Measurements from ENCODE around the gene APOB. TPM values are rescaled to one million over a fixed set of nuclear protein-coding genes. Genes with fewer than 3 reads are reported as not detected.

The APOB gene
- total and polyA plus RNA-seq, 9 donors, result 0.13 to 4.8 (median 1.3) TPM

DNA sequence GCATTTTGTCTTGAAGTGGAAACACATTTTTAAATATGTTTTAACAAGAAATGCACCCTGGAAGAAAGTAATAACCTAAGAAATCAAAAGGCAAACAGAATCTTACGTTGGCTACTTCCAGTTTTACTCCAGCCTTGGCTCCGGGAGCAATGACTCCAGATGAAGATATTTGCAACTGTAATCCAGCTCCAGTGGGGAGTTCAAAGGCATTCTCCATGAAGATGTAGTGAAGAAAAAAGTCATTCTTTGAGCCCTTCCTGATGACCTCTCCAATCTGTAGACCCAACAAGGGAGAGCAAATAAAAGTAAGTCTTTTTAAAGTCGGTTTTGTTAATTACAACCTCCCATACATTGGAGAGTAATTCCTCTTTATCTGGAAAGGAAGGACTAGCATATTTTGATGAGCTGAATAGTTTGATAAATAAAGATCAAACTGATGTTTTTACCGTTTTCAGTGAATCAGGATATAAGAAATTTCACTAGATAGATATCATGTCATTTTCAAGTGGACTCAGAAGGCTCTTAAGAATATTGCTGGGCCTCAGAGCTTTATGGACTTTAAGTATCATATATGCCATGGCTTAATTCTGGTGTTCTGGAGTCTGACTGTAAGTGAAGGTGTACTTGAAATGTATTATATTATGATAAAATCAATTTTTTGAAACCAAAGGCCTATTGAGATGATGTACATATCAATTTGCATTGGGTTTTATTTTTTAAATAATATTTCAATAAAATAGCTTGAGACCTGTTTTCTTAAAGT is 20.3 kb downstream of the APOB start:
- no peaks in the 10 kb centered on the region for H3K27me3 ChIP-seq
- intact Hi-C loops (cut with DNase I), result no loop called here
- TF ChIP-seq, protein P1, sequence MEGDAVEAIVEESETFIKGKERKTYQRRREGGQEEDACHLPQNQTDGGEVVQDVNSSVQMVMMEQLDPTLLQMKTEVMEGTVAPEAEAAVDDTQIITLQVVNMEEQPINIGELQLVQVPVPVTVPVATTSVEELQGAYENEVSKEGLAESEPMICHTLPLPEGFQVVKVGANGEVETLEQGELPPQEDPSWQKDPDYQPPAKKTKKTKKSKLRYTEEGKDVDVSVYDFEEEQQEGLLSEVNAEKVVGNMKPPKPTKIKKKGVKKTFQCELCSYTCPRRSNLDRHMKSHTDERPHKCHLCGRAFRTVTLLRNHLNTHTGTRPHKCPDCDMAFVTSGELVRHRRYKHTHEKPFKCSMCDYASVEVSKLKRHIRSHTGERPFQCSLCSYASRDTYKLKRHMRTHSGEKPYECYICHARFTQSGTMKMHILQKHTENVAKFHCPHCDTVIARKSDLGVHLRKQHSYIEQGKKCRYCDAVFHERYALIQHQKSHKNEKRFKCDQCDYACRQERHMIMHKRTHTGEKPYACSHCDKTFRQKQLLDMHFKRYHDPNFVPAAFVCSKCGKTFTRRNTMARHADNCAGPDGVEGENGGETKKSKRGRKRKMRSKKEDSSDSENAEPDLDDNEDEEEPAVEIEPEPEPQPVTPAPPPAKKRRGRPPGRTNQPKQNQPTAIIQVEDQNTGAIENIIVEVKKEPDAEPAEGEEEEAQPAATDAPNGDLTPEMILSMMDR (IDR thresholded peaks at IDR 0.05), result no peak
- TF ChIP-seq POLR2A (IDR thresholded peaks at IDR 0.05) (no peak), EP300 (IDR thresholded peaks at IDR 0.05) (no peak)
- H3K27ac ChIP-seq, result no peak overlapping the region
- 75 to 86% (median 77%) methylated on average over 4 of the region's 4 CpGs for WGBS, 3 donors
- H3K9me3 ChIP-seq, result peaks cover 0 to 2% of the 10 kb centered on the region in 2 donors
- H3K4me3 ChIP-seq, result no peak overlapping the region
- no peaks in the 10 kb centered on the region for H3K4me1 ChIP-seq (ENCODE audit: insufficient read depth)
- H3K36me3 ChIP-seq, result no peaks in the 10 kb centered on the region
- no peak for DNase-seq

DNA sequence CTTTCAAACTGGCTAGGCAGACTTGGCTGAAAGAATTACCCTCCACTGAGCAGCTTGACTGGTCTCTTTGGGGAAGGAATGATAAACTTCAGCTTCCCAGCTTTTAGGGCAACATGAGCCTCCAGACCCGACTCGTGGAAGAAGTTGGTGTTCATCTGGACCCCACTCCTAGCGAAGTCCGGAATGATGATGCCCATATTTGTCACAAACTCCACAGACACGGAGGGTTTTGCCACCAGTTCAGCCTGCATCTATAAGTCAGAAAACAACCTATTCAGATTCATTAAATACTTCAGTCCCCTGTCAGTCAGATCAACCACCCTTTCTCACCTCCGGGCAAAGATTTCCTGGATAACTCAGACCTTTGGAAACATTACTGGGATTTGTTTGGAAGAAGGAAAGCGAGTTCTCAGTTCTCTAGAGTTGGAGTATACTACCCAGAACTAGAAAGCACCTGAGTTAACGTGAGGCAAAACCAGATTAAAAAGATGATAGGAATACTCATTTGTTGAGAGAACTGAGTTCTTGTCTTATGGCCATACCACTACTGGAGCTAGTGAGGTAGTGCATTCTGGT is 21.0 kb downstream of the APOB start:
- Histone ChIP-seq H3K4me1 (ENCODE audit: insufficient read depth) (no peaks in the 10 kb centered on the region), H3K27ac (no peak overlapping the region), H3K27me3 (no peaks in the 10 kb centered on the region), H3K9me3 (peaks cover 0 to 2% of the 10 kb centered on the region in 2 donors), H3K4me3 (no peak overlapping the region), H3K36me3 (no peaks in the 10 kb centered on the region)
- DNase-seq, result no peak
- WGBS, 3 donors, result 84 to 93% (median 86%) methylated on average over 8 of the region's 8 CpGs
- no peak for TF ChIP-seq EP300 (IDR thresholded peaks at IDR 0.05)
- TF ChIP-seq POLR2A (IDR thresholded peaks at IDR 0.05), result no peak
- TF ChIP-seq, protein P1 (IDR thresholded peaks at IDR 0.05), result no peak
- intact Hi-C loops (cut with DNase I), result no loop called here

DNA sequence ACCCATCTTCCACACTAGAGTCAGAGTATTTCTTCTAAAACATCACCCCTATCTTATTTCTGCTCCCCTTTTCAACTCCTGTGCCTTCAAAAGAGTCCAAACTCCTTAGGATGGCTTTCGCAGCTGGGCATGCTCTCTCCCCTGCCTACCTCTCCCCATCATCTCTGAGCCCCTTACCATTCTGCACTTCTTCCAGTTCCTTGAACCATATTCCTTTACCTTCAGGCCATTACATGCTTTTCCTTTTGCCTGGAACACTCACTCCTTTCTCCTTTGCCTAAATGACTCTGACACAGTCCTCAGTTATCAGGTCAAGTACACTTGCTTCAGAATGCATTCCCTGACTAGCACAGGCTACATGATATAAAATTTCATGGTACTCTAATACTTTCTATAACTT is 22.4 kb downstream of the APOB start:
- TF ChIP-seq, protein P1 (IDR thresholded peaks at IDR 0.05), result no peak
- TF ChIP-seq POLR2A (IDR thresholded peaks at IDR 0.05), result no peak
- no peak for TF ChIP-seq EP300 (IDR thresholded peaks at IDR 0.05)
- Histone ChIP-seq H3K27me3 (no peaks in the 10 kb centered on the region), H3K27ac (no peak overlapping the region), H3K9me3 (peaks cover 0 to 2% of the 10 kb centered on the region in 2 donors), H3K36me3 (no peaks in the 10 kb centered on the region), H3K4me3 (no peak overlapping the region), H3K4me1 (ENCODE audit: insufficient read depth) (no peaks in the 10 kb centered on the region)
- DNase-seq, result no peak
- intact Hi-C loops (cut with DNase I), result no loop called here
- WGBS, 3 donors, result 95 to 98% (median 97%) methylated on average over 1 of the region's 1 CpG

DNA sequence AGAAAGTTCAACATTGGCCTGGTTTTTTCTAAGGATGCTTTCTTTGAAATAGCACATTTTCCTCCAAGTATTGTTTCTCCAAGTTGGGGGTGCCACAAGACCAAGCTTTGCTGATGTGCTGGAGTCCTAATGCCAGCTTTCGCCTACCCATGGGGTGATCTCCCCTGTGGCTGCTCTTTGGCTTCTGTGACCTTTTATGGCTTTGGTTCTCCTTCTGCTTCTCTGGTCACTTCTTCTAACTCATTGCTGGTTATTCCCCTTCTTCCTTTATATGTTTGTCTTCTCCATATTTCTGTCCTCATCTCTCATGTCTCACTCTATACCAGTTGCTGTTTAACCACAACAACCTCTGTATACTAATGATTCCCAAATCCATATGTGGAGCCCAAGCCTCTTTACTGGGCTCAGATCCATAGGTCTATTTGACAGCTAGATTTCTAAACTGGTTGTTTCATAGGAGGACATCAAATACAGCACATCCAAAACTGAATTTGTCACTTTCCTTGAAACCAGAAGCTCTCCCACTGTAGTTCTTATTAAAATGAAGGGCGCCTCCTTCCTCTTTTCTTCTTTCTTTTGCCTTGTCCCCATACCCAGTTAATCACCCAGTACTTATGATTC is 23.1 kb downstream of the APOB start:
- TF ChIP-seq EP300 (IDR thresholded peaks at IDR 0.05), result no peak
- TF ChIP-seq POLR2A (IDR thresholded peaks at IDR 0.05), result no peak
- TF ChIP-seq, protein P1 (IDR thresholded peaks at IDR 0.05), result no peak
- WGBS, 3 donors, result 92 to 97% (median 97%) methylated on average over 2 of the region's 2 CpGs
- Histone ChIP-seq H3K36me3 (no peaks in the 10 kb centered on the region), H3K4me1 (ENCODE audit: insufficient read depth) (no peaks in the 10 kb centered on the region), H3K4me3 (no peak overlapping the region), H3K9me3 (peaks cover 0 to 2% of the 10 kb centered on the region in 2 donors), H3K27me3 (no peaks in the 10 kb centered on the region), H3K27ac (no peak overlapping the region)
- no peak for DNase-seq
- intact Hi-C loops (cut with DNase I), result no loop called here
